Stomach (tissue), 9 donors: ENCODE data around the gene SGF29. TPM values are rescaled to one million over a fixed set of nuclear protein-coding genes. Genes with fewer than 3 reads are reported as not detected.
A peak's percentile ranks its signal among the peaks of the same experiment; 100 is the strongest.
"Not testable (repeated sequence)": the region's sequence is repeated elsewhere in the genome, so short reads cannot be mapped to it uniquely, and the experiment has no call there.

Source experiments
- DNase-seq, 2 donors: peaks; one replicate each; pipeline versions ENCODE4 v3.0.0 to v3.0.0-alpha.2; 2013 to 2019
- H3K27ac ChIP-seq, 5 donors: fragments of 200-600 bp in 4 of 5; sonication (generic) in 4 of 5; one replicate each; pipeline ENCODE4 v1.5.1; 2013 to 2019; ENCODE audit warnings: mild to moderate bottlenecking in 1 of 5, moderate library complexity in 1 of 5
- H3K27me3 ChIP-seq, 3 donors: fragments of 200-600 bp; sonication (generic); one replicate each; pipeline ENCODE4 v1.5.1; 2017 to 2019; ENCODE audit warnings: mixed run types in 1 of 3
- H3K36me3 ChIP-seq, 4 donors: fragments of 200-600 bp; sonication (generic); 1 replicate in 3 of 4; 2 replicates in 1 of 4; pipeline ENCODE4 v1.5.1; 2016 to 2019
- H3K4me1 ChIP-seq, 4 donors: fragments of 200-600 bp; sonication (generic); one replicate each; pipeline ENCODE4 v1.5.1; 2016 to 2019
- H3K4me3 ChIP-seq, 4 donors: fragments of 200-600 bp; sonication (generic) in 3 of 4; one replicate each; pipeline ENCODE4 v1.5.1; 2016 to 2019; ENCODE audit warnings: mild to moderate bottlenecking in 1 of 4
- H3K9me3 ChIP-seq, 4 donors: fragments of 200-600 bp; sonication (generic); one replicate each; pipeline ENCODE4 v1.5.1; 2016 to 2019
- EP300 ChIP-seq: sonication (generic); formaldehyde crosslinking; IDR thresholded peaks from one replicate; pipeline ENCODE4 v1.6.1; 2017; ENCODE audit warnings: antibody characterized with exemption
- POLR2A ChIP-seq, 4 donors: fragments of 450-650 bp; IDR thresholded peaks; one replicate each; pipeline ENCODE4 v1.6.1; 2016; ENCODE audit warnings: antibody characterized with exemption in 4 of 4, control low read depth in 2 of 4, mild to moderate bottlenecking in 1 of 4, moderate library complexity in 1 of 4
- POLR2AphosphoS5 ChIP-seq, 3 donors: sonication (generic); formaldehyde crosslinking; IDR thresholded peaks; one replicate each; pipeline ENCODE4 v1.6.1; 2016; ENCODE audit warnings: antibody characterized with exemption in 3 of 3
- WGBS, 5 donors: extraction: QIAGEN DNeasy Blood & Tissue Kit in 3 of 5; methylation state at CpG; one replicate each; pipeline versions ENCODE4 v1.1.5 to v1.1.7; 2013 to 2018; 5-methylcytosine and 5-hydroxymethylcytosine counted together
- intact Hi-C: fragments of 100-400 bp; cut with DNase I; formaldehyde crosslinking; loops from one replicate; pipeline ENCODE4 v1.15.1; 2023; ENCODE audit warnings: low total_unique reads
- polyA plus RNA-seq, 3 donors: library from polyadenylated mRNA; stranded (reverse); fragments of 200-250 nt; gene quantifications; one replicate each; pipeline ENCODE4 v1.2.3, GENCODE V29; 2013
- total RNA-seq, 5 donors: library from RNA; depleted of rRNA; stranded (reverse); fragments of >200 nt; gene quantifications; one replicate each; pipeline versions ENCODE4 v1.1.0 to v1.2.3, GENCODE V29; 2014 to 2016
- TF ChIP-seq, protein P1 (sequence below), 7 experiments: fragments of 450-650 bp in 4 of 7; fragments of 200-600 bp in 3 of 7; sonication (generic) in 3 of 7; IDR thresholded peaks; one replicate each; pipeline ENCODE4 v1.5.1; 2016 to 2019; ENCODE audit warnings: antibody characterized with exemption in 7 of 7, control low read depth in 2 of 7, mild to moderate bottlenecking in 1 of 7
- donor health status: healthy with polysubstance abuse.
- donor health status: Bipolar disorder and iron deficiency.
- donor health status: healthy.

The SGF29 gene
- total and polyA plus RNA-seq, 8 donors = 4.3 to 115 (median 33.0) TPM

DNA sequence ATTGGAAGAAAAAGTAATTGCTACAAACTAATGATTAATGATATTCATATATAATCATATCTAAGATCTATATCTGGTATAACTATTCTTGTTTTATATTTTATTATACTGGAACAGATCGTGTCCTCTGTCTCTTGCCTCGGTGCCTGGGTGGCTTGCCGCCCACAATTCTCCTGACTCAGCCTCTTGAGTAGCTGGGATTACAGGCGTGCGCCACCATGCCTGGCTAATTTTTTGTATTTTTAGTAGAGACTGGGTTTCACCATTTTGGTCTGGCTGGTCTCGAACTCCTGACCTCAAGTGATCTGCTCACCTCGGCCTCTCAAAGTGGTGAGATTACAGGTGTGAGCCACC lies 62.5 kb downstream of the SGF29 start:
- intact Hi-C loops, H3K27me3 ChIP-seq, H3K4me3 ChIP-seq, H3K9me3 ChIP-seq, H3K4me1 ChIP-seq, H3K27ac ChIP-seq, DNase-seq: not testable (repeated sequence)
- H3K36me3 ChIP-seq = peaks cover 0 to 14% (median 2%) of the 10 kb centered on the region in 4 donors
- TF ChIP-seq, protein P1, sequence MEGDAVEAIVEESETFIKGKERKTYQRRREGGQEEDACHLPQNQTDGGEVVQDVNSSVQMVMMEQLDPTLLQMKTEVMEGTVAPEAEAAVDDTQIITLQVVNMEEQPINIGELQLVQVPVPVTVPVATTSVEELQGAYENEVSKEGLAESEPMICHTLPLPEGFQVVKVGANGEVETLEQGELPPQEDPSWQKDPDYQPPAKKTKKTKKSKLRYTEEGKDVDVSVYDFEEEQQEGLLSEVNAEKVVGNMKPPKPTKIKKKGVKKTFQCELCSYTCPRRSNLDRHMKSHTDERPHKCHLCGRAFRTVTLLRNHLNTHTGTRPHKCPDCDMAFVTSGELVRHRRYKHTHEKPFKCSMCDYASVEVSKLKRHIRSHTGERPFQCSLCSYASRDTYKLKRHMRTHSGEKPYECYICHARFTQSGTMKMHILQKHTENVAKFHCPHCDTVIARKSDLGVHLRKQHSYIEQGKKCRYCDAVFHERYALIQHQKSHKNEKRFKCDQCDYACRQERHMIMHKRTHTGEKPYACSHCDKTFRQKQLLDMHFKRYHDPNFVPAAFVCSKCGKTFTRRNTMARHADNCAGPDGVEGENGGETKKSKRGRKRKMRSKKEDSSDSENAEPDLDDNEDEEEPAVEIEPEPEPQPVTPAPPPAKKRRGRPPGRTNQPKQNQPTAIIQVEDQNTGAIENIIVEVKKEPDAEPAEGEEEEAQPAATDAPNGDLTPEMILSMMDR (IDR thresholded peaks at IDR 0.05) = peak in 1 of 7 experiments; percentile 0
- WGBS, 5 donors = 78 to 88% (median 81%) methylated on average over 7 of the region's 7 CpGs

DNA sequence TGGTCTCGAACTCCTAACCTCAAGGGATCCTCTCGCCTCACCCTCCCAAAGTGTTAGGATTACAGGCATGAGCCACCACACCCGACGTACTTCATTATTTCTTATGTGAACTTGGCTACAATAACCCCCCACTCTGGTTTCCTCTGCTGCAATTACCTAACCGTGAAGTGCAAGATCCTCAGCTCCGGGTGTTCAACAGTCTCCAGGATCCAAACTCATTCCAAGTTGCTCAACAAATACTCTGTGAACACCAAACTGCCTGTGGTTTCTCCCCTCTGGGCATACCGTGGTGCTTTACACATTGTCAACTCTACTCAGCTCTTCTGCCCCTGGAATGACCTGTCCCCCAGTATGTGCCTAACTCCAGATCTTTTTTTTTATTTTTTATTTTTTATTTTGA lies 62.9 kb downstream of the SGF29 start:
- Histone ChIP-seq H3K27me3 (peaks cover 0 to 6% (median 0%) of the 10 kb centered on the region in 3 donors), H3K36me3 (peaks cover 0 to 14% (median 2%) of the 10 kb centered on the region in 4 donors), H3K4me3 (no peak overlapping the region), H3K4me1 (peaks cover 0 to 1% (median under 1%) of the 10 kb centered on the region in 4 donors), H3K9me3 (no peaks in the 10 kb centered on the region), H3K27ac (no peak overlapping the region)
- 66 to 84% (median 79%) methylated on average over 7 of the region's 7 CpGs for WGBS, 5 donors
- TF ChIP-seq EP300 (no peak), POLR2A (IDR thresholded peaks at IDR 0.05) (no peak), POLR2AphosphoS5 (IDR thresholded peaks at IDR 0.05) (no peak)
- TF ChIP-seq, protein P1 (IDR thresholded peaks at IDR 0.05) = no peak
- intact Hi-C loops = no loop called here
- DNase-seq = no peak

DNA sequence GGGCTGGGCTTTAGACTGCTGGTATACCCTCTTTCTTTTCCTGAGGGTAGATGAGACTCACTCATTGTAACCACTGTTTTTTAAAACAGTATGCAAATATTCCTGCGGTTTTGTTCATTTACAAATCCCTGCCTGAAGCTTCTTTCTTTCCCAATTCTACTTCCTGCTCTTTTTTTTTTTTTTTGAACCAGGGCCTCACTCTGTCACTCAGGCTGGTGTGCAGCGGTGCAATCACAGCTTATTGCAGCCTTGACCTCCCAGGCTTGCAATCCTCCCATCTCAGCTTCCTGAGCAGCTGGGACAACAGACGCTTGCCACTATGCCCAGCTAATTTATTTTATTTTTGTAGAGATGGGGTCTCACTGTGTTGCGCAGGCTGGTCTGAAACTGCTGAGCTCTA lies 64.2 kb downstream of the SGF29 start:
- DNase-seq = no peak
- WGBS, 5 donors = 50 to 75% (median 65%) methylated on average over 4 of the region's 4 CpGs
- peaks cover 0 to 6% (median 0%) of the 10 kb centered on the region in 3 donors for H3K27me3 ChIP-seq
- H3K9me3 ChIP-seq = no peaks in the 10 kb centered on the region
- H3K4me1 ChIP-seq = peaks cover 6 to 14% (median 13%) of the 10 kb centered on the region in 4 donors
- no peak overlapping the region for H3K4me3 ChIP-seq
- no peak overlapping the region for H3K27ac ChIP-seq
- intact Hi-C loops = no loop called here
- H3K36me3 ChIP-seq = peaks cover 0 to 14% (median 2%) of the 10 kb centered on the region in 4 donors
- no peak for TF ChIP-seq POLR2A (IDR thresholded peaks at IDR 0.05)
- TF ChIP-seq, protein P1 (IDR thresholded peaks at IDR 0.05) = no peak
- TF ChIP-seq POLR2AphosphoS5 (IDR thresholded peaks at IDR 0.05) = no peak
- TF ChIP-seq EP300 = no peak

DNA sequence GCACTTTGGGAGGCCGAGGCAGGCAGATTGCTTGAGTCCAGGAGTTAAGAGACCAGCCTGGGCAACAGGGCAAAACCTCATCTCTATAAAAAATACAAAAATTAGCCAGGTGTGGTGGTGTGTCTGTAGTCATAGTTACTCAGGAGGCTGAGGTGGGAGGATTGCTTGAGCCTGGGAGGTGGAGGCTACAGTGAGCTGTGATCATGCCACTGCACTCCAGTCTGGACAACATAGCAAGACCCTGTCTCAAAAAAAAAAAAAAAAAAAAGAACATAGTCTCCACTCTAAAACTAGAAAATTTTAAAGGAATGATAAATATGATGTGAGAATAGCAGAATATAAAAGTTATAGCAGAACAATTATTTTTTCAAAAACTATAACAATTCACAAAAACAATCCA lies 66.6 kb downstream of the SGF29 start:
- H3K36me3 ChIP-seq = peaks cover 0 to 14% (median 2%) of the 10 kb centered on the region in 4 donors
- DNase-seq, H3K4me3 ChIP-seq, H3K27me3 ChIP-seq, H3K27ac ChIP-seq, H3K9me3 ChIP-seq, intact Hi-C loops: not testable (repeated sequence)
- WGBS, 5 donors = 63 to 93% (median 79%) methylated on average over 1 of the region's 1 CpG
- H3K4me1 ChIP-seq = peaks cover 6 to 26% (median 24%) of the 10 kb centered on the region in 4 donors

DNA sequence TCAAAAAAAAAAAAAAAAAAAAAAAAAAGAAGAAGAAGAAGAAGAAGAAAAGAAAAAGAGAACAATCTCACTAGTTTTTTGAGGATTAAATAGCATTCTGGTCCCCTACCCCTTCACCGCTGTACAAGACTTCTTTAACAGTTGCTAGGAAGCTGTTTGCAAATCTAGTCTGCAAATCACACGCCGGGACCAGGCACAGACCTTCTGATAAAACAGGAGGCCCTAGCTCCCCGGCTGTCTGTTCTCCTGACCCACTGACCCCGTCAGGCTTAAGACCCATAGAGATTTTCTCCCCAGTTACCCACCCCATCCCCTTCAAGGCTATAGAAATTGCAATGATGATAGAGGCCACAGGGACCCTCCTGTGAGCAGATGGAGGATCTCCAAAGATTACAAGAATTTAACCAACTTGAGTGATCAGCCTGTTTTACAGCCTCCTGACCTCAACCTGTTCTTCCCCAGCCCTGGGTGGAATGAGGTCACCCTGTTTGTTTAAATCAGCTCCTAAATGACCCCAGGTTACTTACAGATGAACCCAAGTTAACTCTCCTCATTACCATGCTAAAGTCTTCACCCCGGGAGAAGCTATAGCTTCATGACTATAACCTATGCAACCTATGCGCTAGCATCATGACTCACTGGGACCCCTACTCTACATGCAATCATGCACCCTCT lies 67.9 kb downstream of the SGF29 start:
- peaks cover 6 to 26% (median 24%) of the 10 kb centered on the region in 4 donors for H3K4me1 ChIP-seq
- TF ChIP-seq, protein P1 (IDR thresholded peaks at IDR 0.05) = no peak
- TF ChIP-seq POLR2A (IDR thresholded peaks at IDR 0.05) (no peak), POLR2AphosphoS5 (IDR thresholded peaks at IDR 0.05) (no peak), EP300 (no peak)
- intact Hi-C loops = no loop called here
- 54 to 68% (median 58%) methylated on average over 7 of the region's 7 CpGs for WGBS, 5 donors
- H3K9me3 ChIP-seq = no peaks in the 10 kb centered on the region
- no peak overlapping the region for H3K27ac ChIP-seq
- DNase-seq = no peak
- H3K36me3 ChIP-seq = peaks cover 0 to 14% (median 2%) of the 10 kb centered on the region in 4 donors
- H3K4me3 ChIP-seq = no peak overlapping the region
- H3K27me3 ChIP-seq = peaks cover 0 to 5% (median 0%) of the 10 kb centered on the region in 3 donors

DNA sequence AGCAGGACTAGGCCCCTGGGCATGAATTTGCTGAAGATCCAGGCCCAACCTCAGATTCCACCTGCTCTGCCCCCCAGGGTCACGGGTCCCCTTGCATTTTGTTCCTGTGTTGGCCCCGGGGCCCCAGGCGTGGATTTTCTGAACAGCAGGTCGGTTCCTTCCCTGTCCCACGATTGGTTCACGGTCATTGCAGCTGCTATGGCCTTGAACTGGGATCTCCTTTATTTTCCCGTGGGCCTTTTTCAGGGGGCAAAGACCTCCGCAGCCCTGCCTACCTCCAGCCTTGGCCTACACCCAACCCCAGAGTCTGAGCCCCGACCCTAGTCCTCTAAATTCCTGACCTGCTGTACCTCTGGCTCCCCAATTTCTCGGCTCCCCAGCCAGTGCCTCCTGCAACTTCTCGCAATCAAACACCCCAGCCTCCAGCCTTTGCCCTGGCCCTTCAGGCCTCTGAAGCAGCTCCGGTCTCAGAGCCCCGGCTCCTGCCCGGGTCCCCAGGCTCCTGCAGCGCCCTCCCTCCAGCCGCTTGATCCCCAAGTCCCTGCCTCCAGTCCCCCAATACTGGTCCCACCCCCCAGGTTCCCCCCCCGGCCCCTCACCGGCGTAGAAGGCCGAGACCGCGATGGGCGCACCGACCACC lies 68.9 kb downstream of the SGF29 start:
- H3K27ac ChIP-seq = peak overlapping the region in 4 of 5 donors; percentile 5 to 76 (median 62)
- H3K9me3 ChIP-seq, intact Hi-C loops, DNase-seq, H3K27me3 ChIP-seq: not testable (repeated sequence)
- peaks cover 6 to 26% (median 24%) of the 10 kb centered on the region in 4 donors for H3K4me1 ChIP-seq
- peak overlapping the region; percentile 45 to 63 (median 59) for H3K4me3 ChIP-seq
- 26 to 55% (median 31%) methylated on average over 15 to 24 of the region's 24 CpGs for WGBS, 5 donors
- peaks cover 0 to 14% (median 2%) of the 10 kb centered on the region in 4 donors for H3K36me3 ChIP-seq
